Prostate gland (tissue), 2 donors: ENCODE measurements around the gene SLC35D1.

Experiments
- CTCF ChIP-seq, 4 experiments: fragments of 200-600 bp in 2 of 4; fragments of 450-650 bp in 2 of 4; sonication (generic) in 2 of 4; IDR thresholded peaks; 1 replicate in 3 of 4; 2 replicates in 1 of 4; pipeline ENCODE4 v1.5.1; 2016 to 2019; ENCODE audit warnings: antibody characterized with exemption in 4 of 4, mild to moderate bottlenecking in 2 of 4, moderate library complexity in 2 of 4
- POLR2A ChIP-seq: fragments of 450-650 bp; IDR thresholded peaks from one replicate; pipeline ENCODE4 v1.6.1; 2016; ENCODE audit warnings: antibody characterized with exemption, mild to moderate bottlenecking

- TF ChIP-seq POLR2A = no peak
- TF ChIP-seq CTCF (IDR thresholded peaks at IDR 0.05) = no peak
These were observed 4.8 kb upstream of the SLC35D1 start for GRCh38 chr1:67058761-67059160.
